Measurements from ENCODE around the gene LSM10.

The LSM10 gene

DNA sequence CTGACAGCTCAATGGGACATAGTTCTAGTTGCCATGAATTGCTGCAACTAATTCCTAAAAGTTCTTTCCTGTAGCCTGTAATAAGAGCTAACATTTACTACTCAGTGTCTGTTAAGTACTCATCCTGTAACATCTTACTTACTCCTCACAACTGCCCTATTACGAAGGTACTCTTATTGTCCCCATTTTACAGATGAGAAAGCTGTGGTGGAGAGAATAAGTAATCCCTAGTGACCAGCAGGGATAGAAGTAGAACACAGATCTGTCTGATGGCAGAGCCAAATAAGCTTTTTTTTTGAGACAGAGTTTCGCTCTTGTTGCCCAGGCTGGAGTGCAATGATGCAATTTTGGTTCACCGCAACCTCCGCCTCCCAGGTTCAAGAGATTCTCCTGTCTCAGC, 15.0 kb downstream of the LSM10 start:
- in situ Hi-C loops (cut with HindIII; ENCODE audit: low sequenced_read_pairs), result no loop called here
- DNase-seq (ENCODE audit: low read depth, low spot score), result no peak
- no peak overlapping the region for H3K4me3 ChIP-seq (ENCODE audit: low read depth, low read length)

DNA sequence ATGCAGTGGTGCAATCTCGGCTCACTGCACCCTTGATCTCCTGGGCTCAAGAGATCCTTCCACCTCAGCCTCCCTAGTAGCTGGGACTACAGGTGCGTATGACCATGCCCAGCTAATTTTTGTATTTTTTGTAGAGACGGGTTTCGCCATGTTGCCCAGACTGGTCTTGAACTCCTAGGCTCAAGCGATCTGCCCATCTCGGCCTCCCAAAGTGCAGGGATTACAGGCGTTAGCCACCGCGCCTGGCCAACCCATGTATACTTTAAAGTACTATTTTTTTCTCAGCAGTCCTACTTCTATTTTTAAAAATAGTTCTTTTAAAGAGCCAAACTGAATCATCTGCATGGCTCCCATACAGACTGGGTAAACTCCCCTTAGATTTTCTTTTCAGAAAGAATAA, 15.5 kb downstream of the LSM10 start:
- no peak for DNase-seq (ENCODE audit: low read depth, low spot score)

More for the DNA sequence above, 15.0 kb downstream of the LSM10 start:
- TF ChIP-seq, protein P1, sequence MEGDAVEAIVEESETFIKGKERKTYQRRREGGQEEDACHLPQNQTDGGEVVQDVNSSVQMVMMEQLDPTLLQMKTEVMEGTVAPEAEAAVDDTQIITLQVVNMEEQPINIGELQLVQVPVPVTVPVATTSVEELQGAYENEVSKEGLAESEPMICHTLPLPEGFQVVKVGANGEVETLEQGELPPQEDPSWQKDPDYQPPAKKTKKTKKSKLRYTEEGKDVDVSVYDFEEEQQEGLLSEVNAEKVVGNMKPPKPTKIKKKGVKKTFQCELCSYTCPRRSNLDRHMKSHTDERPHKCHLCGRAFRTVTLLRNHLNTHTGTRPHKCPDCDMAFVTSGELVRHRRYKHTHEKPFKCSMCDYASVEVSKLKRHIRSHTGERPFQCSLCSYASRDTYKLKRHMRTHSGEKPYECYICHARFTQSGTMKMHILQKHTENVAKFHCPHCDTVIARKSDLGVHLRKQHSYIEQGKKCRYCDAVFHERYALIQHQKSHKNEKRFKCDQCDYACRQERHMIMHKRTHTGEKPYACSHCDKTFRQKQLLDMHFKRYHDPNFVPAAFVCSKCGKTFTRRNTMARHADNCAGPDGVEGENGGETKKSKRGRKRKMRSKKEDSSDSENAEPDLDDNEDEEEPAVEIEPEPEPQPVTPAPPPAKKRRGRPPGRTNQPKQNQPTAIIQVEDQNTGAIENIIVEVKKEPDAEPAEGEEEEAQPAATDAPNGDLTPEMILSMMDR (IDR thresholded peaks at IDR 0.05; ENCODE audit: low read depth, low read length), result no peak

DNA sequence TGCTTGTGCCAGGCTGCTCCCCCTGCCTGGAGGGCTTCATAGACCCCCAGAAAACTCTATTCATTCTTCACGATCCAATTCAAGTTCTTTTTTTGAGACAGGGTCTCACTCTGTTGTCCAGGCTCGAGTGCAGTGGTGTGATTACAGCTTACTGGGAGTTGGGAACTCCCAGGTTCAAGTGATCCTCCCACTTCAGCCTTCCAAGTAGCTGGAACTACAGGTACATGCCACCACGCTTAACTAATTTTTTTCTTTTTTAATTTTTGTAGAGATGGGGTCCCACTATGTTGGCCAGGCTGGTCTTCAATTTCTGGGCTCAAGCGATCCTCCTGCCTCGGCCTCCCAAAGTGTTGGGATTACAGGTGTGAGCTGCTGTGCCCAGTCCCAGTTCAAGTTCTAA, 16.3 kb downstream of the LSM10 start:
- TF ChIP-seq, protein P1 (IDR thresholded peaks at IDR 0.05; ENCODE audit: low read depth, low read length), result no peak
- DNase-seq (ENCODE audit: low read depth, low spot score), result no peak
- H3K4me3 ChIP-seq (ENCODE audit: low read depth, low read length), result no peak overlapping the region
- in situ Hi-C loops (cut with HindIII; ENCODE audit: low sequenced_read_pairs), result no loop called here

More for the DNA sequence above, 15.5 kb downstream of the LSM10 start:
- no peak overlapping the region for H3K4me3 ChIP-seq (ENCODE audit: low read depth, low read length)
- in situ Hi-C loops (cut with HindIII; ENCODE audit: low sequenced_read_pairs), result no loop called here
- TF ChIP-seq, protein P1 (IDR thresholded peaks at IDR 0.05; ENCODE audit: low read depth, low read length), result no peak

GRCh38 chr1:36380782-36381181, 16.9 kb downstream of the LSM10 start:
- no peak overlapping the region for H3K4me3 ChIP-seq (ENCODE audit: low read depth, low read length)
- in situ Hi-C loops (cut with HindIII; ENCODE audit: low sequenced_read_pairs), result no loop called here
- TF ChIP-seq, protein P1 (IDR thresholded peaks at IDR 0.05; ENCODE audit: low read depth, low read length), result no peak
- DNase-seq (ENCODE audit: low read depth, low spot score), result no peak

DNA sequence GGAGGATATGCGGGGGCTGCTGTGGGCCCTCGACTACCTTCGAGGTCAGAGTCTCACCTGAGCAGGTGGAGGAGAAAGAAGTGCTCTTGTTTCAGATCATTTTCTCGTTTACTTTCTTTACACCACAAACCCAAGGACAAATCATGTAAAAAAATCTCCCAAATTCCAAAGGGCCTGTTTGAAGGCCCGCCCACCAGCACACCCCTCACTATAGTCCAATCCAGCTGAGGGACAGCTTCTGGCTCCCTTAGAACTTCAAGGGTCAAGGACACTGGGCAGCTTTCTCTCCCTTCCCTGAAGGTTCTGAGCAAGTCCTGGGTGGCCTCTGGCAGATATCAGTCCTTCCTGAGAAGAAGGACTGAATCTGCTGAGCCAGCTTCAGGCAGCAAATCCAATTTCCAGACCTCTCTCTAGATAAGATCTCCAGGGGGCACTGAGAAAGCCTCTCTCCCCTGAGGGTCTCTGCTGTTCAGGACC, 17.5 kb downstream of the LSM10 start:
- in situ Hi-C loops (cut with HindIII; ENCODE audit: low sequenced_read_pairs), result no loop called here
- no peak for DNase-seq (ENCODE audit: low read depth, low spot score)
- TF ChIP-seq, protein P1 (IDR thresholded peaks at IDR 0.05; ENCODE audit: low read depth, low read length), result no peak
- no peak overlapping the region for H3K4me3 ChIP-seq (ENCODE audit: low read depth, low read length)

GRCh38 chr1:36377791-36378492, 19.8 kb downstream of the LSM10 start:
- in situ Hi-C loops (cut with HindIII; ENCODE audit: low sequenced_read_pairs), result no loop called here
- DNase-seq (ENCODE audit: low read depth, low spot score), result no peak
- TF ChIP-seq, protein P1 (IDR thresholded peaks at IDR 0.05; ENCODE audit: low read depth, low read length), result no peak
- H3K4me3 ChIP-seq (ENCODE audit: low read depth, low read length), result no peak overlapping the region
